ENCODE measurements around the gene HARS2.
"Not testable (repeated sequence)": the region's sequence is repeated elsewhere in the genome, so short reads cannot be mapped to it uniquely, and the experiment has no call there.

DNA sequence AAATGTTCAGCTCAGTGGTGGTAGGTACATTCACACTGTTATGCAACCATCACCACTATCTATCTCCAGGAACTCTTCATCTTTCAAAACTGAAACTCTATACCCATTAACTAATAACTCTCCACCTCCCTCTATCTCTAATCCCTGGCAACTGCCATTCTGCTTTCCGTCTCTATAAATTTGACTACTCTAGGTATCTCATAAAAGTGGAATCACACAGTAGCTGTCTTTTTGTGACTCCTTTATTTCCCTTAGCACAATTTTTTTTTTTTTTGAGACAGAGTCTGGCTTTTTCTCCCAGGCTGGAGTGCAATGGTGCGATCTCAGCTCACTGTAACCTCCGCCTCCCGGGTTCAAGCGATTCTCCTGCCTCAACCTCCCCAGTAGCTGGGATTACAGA lies 30.1 kb downstream of the HARS2 start:
- TF ChIP-seq, protein P1, sequence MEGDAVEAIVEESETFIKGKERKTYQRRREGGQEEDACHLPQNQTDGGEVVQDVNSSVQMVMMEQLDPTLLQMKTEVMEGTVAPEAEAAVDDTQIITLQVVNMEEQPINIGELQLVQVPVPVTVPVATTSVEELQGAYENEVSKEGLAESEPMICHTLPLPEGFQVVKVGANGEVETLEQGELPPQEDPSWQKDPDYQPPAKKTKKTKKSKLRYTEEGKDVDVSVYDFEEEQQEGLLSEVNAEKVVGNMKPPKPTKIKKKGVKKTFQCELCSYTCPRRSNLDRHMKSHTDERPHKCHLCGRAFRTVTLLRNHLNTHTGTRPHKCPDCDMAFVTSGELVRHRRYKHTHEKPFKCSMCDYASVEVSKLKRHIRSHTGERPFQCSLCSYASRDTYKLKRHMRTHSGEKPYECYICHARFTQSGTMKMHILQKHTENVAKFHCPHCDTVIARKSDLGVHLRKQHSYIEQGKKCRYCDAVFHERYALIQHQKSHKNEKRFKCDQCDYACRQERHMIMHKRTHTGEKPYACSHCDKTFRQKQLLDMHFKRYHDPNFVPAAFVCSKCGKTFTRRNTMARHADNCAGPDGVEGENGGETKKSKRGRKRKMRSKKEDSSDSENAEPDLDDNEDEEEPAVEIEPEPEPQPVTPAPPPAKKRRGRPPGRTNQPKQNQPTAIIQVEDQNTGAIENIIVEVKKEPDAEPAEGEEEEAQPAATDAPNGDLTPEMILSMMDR (IDR thresholded peaks at IDR 0.05) = not testable (repeated sequence)
- not testable (repeated sequence) for TF ChIP-seq POLR2A (IDR thresholded peaks at IDR 0.05)
